GM21381 (cell line): Measurements from ENCODE around the gene COPA.
"Not testable (repeated sequence)": the region's sequence is repeated elsewhere in the genome, so short reads cannot be mapped to it uniquely, and the experiment has no call there.

ENCODE experiments used
- ATAC-seq: cut with Tn5 transposase; IDR thresholded peaks from one replicate; pipeline ENCODE4 v1.9.1; 2021; ENCODE audit warnings: mild to moderate bottlenecking, moderate library complexity; ENCODE audit not compliant: unreplicated experiment

COPA gene

DNA sequence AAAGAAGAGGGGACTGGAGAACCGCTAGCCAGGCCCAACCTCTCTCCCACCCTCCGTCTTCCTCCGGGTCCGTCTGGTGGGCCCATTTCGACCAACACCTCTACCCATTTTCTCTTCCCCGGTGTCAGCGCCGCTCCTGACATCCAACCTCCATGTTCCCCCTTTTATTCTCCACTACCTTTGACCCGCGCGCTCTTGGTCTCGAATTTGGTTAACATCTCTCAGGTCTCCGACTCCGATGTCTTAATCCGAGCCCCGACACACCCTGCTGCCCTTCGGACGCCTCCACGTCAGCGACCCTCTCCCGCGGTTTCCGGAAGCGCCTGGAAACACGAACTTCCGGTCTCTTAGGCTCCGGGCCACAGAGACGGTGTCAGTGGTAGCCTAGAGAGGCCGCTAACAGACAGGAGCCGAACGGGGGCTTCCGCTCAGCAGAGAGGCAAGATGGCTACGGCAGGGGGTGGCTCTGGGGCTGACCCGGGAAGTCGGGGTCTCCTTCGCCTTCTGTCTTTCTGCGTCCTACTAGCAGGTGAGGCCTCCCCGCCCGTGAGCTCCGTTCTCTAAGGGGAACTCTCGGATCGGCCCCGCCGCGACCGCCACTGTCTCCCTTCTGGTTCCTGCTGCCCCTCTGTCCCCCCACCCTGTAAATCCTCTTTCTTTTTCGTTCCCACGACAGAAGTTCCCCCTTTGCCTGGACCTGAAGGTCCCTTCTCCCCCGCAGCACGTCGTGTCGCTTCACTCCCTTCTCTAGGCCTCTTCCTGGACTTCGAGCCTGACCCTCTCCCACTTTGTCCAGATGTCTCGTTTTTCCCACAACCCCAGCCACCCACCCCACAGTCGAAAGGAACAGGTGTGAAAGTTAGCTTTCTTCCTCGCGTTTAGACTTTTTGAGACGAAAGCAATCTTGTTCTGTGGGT, at the start of gene COPA, which contains the start of gene NCSTN:
Gene COPA (minus strand): TSS at position 298 of the 917 bp plus-strand sequence. CDS start 80 bp downstream, at position 218.
Gene NCSTN (plus strand): TSS at position 431 of the 917 bp plus-strand sequence. CDS start 14 bp downstream, at position 445.
- peak; percentile 94 for ATAC-seq

- not testable (repeated sequence) for ATAC-seq
Measured at GRCh38 chr1:160388406-160388805, 45.4 kb upstream of the COPA start.

GRCh38 chr1:160384812-160385211, 41.8 kb upstream of the COPA start:
- not testable (repeated sequence) for ATAC-seq

DNA sequence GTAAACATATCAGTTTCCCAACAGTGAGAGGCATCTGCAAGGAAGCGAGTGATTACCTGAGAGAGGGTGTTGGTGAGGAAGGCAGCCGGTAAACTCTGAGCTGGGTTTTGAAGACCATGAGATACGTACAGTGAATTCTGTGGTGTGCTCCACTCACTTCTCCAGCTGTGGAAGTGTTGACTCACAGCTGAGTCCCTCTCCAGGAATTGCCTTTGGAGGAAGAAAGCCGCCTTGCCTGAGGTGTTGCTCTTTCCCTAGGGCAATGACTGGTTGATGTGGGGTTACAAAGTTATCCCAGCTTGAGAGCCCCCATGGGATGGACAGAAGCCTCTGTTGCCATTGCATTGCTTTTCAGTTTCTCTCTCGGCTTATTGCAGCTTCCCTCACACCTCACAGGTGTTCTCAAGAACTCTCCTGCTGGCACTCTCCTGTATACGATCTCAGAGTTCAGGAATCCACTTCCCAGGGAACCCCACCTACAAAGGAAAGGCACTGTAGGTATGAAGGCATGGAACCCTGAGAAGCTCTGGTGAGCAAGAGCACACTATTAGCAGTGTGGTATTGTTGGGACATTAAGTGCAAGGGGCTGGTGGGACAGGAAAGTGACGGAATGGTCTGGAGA, 34.6 kb upstream of the COPA start:
- no peak for ATAC-seq

GRCh38 chr1:160376525-160377131, 33.6 kb upstream of the COPA start:
- no peak for ATAC-seq

DNA sequence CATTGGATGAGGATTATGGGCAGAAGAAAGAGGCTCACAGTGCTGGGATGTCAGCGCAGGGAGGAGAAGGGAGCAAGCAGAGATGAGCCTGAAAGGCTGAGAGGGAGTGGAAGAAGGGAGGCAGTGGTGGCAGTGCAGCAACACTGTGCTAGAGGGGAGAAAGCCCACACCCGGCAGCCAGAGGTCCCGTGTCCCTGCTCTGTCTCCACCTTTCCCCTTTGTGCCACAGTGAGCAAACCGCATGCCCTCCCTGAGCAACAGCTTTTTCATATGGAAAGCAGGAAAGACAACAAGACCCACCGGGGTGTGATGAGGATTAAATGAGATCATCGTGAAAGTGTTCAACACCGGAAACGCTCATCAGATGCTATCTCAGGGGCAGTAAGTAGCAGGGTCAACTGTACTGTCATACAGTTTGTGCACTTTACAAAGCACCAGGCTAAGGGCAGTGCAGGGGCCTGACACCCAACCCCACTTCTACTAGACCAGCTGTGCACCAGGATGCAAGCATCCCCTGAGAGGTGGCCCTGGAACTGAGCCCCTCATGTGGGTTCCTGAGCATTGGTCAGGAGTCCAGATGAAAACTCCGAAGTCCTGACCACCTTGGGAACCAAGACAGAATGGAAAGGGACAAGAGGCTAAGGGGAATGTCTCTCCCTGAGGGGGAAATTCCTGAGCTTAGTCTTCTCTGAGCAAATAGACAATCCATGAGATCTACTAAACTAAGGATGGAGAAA, 32.9 kb upstream of the COPA start:
- ATAC-seq, result no peak

- no peak for ATAC-seq
Measured at GRCh38 chr1:160374306-160375110, 31.5 kb upstream of the COPA start.

- ATAC-seq, result no peak
Measured at GRCh38 chr1:160373696-160374095, 30.6 kb upstream of the COPA start.

DNA sequence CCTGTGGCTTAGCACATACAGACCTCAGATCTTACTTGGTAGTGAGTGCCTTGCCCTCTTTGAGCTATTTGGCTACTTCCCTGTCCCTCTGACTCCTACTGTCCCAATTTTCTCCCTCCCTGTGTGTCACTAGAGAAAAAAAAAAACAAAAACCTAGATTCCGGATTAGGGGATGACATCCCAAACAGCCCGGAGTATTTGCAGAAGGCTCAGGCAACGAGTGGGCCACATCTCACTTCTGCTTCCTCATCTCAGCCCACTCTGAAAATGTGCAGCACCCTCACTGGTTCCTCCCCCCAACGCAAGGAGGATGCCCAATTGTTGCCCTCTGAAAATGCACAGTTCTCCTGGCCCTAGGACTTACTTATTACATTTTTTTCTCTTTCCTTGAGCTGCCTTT, 28.7 kb upstream of the COPA start:
- ATAC-seq, result no peak

DNA sequence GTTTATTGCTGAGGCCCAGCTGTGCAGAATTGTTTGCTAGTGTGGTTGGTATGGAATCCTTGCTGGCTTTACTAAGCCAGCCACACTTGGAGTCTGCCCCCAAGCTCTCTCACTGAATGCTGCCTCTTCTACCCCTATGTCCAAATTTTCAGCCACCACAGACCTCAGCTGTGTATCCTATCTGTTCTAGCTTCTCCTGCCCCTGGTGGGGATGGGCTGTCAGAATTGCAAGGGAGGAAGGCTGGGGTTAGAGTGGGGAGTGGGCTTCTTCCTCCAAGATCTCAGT, 28.2 kb upstream of the COPA start:
- no peak for ATAC-seq

DNA sequence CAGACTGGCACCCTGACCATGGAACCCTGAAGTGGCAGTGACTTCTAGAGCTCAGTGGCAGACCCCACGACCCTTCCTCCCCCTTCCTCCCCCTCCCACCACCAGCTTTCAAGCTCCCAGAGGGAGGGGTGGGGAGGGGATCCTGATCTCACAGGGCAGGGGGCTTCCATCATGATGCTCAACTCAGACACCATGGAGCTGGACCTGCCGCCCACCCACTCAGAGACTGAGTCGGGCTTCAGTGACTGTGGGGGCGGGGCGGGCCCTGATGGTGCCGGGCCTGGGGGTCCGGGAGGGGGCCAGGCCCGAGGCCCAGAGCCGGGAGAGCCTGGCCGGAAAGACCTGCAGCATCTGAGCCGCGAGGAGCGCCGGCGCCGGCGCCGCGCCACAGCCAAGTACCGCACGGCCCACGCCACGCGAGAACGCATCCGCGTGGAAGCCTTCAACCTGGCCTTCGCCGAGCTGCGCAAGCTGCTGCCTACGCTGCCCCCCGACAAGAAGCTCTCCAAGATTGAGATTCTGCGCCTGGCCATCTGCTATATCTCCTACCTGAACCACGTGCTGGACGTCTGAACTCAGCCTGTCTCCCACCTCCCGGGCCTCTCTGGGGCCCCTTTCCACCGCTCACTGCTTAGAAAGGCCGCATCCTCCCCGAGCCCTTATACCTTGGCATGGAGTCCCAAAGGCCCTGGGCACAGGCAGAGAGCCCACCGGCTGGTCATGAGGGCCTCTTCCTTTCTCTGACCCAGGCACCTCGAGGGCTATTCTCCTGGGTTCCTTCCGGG, 27.7 kb upstream of the COPA start:
- ATAC-seq, result no peak

- ATAC-seq, result no peak
Measured at GRCh38 chr1:160369087-160369486, 26.0 kb upstream of the COPA start.

GRCh38 chr1:160367934-160368923, 25.2 kb upstream of the COPA start:
- no peak for ATAC-seq

DNA sequence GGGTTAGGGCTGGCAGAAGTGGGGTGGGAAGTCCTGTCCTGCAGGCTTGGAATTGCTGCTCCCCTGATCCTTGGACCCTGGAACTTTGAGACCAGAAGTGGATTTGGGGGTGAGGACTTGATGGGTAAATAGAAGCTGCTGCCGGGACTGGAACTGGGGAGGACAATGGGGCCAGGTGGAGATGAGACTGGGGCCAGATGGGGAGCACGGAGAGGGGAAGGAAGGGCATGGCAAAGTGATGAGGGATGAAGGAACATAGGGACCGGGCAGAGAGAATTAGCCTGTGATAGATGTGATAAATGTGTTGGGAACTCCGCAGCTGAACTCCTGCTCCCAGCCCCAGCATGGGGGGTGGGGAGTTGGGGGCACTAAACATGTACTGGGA, 24.5 kb upstream of the COPA start:
- no peak for ATAC-seq

DNA sequence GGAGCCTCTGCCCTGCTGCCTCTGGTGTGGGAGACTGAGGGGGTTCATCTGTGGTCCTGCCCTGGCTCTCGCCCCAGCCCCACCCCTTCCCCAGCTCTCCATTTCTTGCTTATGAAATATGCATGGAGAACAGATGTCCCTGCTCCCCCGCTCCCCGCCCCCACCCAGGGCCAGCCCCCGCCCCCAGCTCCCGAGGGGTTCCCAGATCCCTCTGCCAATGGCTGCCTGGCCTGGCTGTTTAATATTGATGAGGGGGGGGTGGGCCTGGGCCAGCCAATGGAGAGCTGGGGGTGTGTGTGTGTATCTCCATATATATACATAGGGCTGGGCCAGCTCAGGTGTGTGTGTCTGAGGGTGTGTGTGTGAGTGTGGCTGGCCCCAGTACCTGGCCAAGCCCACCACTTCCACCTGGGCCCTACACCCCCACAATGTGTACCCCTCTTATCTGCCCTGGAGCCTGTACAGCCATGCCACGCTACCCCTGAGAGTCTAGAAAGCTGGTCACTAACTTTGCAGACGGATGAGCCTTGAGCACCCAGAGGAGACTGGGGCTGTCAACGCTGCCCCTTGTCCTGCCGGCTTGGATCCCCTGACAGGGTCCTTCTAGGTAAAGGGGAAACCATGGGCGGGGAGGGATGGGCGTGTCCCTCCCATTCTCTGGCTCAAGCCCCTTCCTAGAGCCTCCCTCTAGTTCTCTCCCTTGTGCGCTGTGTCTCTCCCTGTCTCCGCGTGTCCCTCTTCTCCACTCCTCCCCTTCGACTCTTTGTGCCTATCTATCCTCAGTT, 23.9 kb upstream of the COPA start, which contains the start of gene NHLH1:
Gene NHLH1 (plus strand): TSS at position 341 of the 785 bp plus-strand sequence. CDS start 3,661 bp downstream, outside the sequence.
- no peak for ATAC-seq

GRCh38 chr1:160365325-160365724, 22.3 kb upstream of the COPA start:
- no peak for ATAC-seq

- no peak for ATAC-seq
Measured at GRCh38 chr1:160363951-160364735, 21.1 kb upstream of the COPA start.
